ENCODE data around the gene NME4.
A peak's percentile ranks its signal among the peaks of the same experiment; 100 is the strongest.

Gene NME4

DNA sequence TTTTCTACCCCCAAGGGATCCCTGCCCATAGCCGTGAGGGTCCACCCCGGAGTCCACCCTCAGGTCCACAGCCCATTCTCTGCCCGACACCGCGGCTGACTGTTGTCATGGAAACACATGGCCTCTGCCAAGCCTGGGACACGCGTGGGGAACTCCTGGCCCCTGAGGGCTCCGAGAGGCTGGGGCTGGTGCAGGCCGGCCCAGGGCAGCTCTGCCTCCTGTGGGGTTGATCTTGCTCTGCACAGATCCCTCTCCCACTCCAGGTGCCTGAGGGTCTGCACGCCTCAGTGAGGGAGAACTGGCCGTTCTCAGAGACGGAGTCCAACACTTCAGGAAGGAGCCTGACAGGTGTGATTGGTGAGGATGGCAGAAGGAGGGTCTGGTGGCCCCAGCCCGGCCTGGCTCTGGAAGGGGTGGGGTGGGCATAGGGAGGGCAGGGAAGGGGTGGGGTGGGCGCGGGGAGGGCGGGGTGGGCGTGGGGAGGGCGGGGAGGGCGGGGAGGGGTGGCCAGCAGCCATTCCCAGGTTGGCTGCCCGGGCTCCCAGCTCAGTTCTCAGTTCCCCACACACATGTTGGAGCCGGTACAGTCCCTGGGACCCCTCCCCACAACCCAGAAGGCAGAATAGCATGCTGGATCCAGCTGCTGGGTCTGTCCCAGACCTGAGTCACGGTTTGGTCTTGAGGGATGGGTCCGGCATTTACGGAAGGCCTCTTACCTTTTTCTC is 33.1 kb upstream of the NME4 start:
- no peak for DNase-seq (ENCODE audit: low read depth)

DNA sequence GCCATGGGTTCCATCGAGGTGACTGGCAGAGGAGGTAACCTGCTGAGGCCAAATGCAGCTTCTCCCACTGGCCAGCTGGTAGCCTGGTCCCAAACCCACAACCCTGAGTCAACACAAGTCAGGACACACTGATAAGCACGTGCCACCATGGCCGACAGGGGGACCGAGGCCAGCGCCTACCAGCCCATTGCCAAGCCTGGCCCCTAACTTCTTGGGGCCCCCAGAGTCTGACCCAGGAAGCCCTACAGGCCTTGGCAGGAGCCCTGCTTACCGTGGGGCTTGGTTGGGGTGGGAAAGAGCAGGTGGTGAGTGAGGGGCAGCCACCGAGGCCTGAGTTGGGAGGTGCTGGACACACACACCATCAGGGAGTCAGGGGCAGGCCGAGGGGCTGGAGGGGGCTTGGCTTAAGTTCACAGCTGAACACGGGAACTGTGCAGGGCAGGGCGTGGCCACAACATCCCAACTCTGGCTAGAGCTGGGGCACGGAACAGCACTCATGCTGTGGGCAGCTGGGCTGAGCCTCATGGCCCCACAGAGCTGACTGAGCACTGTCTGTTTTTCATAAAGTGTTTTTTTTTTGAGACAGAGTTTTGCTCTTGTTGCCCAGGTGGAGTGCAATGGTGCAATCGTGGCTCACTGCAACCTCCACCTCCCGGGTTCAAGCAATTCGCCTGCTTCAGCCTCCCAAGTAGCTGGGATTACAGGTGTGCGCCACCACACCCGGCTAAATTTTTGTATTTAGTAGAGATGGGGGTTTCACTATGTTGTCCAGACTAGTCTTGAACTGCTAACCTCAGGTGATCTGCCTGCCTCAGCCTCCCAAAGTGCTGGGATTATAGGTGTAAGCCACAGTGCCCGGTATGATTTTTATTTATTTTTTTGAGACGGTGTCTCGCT is 32.2 kb upstream of the NME4 start:
- no peak for DNase-seq (ENCODE audit: low read depth)

- DNase-seq (ENCODE audit: low read depth): no peak
Measured at GRCh38 chr16:366476-366875, 30.5 kb upstream of the NME4 start.

- no peak for DNase-seq (ENCODE audit: low read depth)
Measured at GRCh38 chr16:367333-367903, 29.6 kb upstream of the NME4 start.

GRCh38 chr16:368388-369158 is 28.4 kb upstream of the NME4 start:
- DNase-seq (ENCODE audit: low read depth): no peak

DNA sequence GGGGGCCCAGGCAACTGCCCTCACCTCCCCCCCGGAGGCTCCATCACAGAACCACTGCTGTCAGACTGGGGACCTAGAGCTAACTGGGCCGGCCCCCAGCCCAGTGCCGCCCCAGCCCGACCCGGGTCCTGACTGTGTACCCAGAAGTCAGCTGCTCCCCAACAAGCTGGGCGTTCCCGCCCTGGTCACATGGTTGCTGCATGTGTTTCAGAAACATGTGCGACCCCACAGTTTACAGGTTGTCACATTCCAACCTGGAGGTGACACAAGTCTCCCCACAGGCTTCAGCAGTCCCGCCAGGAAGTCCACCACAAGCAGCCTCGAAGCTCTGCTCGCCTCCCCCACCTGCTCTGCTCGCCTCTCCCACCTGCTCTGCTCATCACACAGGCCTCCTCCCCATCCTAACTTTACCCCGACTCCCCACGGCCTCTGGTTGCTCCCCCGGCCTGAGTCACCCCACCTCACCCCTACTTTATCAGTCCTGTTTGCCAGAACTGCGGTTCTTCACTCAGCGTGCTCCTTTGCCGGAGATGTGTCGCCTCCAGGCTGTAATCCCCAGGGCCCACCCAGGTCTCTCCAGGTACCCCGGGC is 27.6 kb upstream of the NME4 start:
- no peak for DNase-seq (ENCODE audit: low read depth)

GRCh38 chr16:369866-370436 is 27.0 kb upstream of the NME4 start:
- DNase-seq (ENCODE audit: low read depth): no peak

DNA sequence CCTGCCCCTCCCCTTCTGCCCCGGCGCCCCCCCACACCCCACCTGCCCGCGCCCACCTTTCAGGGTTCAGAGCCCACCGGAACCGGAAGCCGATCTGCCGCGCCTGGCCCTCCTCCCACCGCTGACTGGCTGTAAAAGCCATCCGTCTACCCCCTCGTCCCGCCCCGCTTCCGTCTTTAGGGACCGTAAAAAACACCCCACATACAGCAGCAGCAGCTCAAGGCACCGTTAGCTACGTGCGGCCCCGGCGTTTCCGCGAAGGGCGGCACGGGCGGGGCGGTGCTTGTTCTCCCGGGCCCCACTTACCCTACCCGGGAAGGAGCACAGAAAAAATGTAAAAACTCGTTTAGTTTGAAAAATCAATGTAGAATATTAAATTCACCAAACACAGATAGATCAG is 26.6 kb upstream of the NME4 start, which contains the start of gene MRPL28:
MRPL28 (minus strand) TSS at position 96 of the 400 bp plus-strand sequence. CDS start 320 bp downstream, outside the sequence.
- peak; percentile 94 for DNase-seq (ENCODE audit: low read depth)

GRCh38 chr16:370979-371514 is 26.0 kb upstream of the NME4 start:
- no peak for DNase-seq (ENCODE audit: low read depth)

DNA sequence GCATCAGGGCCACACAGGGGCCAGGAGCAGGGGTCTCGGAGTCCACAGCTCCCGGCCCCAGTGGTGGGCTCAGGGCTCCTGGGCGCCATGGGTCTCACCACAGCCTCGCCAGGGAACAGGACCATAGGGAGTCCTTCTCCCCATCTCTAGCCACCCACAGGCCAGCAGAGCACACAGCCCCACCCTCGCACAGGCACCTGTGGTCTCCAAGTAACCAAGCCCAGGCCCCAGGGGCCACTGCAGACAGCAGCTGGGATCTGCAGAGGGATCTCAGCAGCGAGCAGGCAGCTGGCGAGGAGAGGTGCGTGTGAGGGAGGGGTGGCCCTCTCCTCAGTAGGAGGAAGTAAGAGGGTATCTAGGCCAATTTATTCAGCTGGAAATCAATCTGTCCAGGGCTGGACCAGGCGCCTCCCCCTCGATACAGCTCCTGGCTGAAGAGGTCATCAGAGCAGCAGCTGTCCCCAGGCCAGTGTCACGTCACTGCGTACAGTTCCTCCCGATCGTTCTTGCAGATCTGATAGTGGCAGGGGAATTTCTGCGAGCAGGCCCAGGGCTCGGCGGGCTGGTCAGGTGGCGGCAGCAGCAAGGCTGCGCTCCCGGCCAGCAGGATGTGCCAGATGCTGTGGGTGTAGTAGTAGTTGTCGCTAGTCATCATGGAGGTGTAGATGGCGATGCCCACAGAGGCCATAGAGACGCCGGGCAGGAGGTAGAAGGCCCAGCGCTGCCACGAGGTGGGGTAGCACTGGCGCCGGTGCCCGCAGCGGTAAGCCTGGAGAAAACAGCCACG is 25.3 kb upstream of the NME4 start:
- DNase-seq (ENCODE audit: low read depth): no peak

GRCh38 chr16:372302-372983 is 24.6 kb upstream of the NME4 start:
- DNase-seq (ENCODE audit: low read depth): no peak

- no peak for DNase-seq (ENCODE audit: low read depth)
Measured at GRCh38 chr16:373020-373598, 23.9 kb upstream of the NME4 start.

DNA sequence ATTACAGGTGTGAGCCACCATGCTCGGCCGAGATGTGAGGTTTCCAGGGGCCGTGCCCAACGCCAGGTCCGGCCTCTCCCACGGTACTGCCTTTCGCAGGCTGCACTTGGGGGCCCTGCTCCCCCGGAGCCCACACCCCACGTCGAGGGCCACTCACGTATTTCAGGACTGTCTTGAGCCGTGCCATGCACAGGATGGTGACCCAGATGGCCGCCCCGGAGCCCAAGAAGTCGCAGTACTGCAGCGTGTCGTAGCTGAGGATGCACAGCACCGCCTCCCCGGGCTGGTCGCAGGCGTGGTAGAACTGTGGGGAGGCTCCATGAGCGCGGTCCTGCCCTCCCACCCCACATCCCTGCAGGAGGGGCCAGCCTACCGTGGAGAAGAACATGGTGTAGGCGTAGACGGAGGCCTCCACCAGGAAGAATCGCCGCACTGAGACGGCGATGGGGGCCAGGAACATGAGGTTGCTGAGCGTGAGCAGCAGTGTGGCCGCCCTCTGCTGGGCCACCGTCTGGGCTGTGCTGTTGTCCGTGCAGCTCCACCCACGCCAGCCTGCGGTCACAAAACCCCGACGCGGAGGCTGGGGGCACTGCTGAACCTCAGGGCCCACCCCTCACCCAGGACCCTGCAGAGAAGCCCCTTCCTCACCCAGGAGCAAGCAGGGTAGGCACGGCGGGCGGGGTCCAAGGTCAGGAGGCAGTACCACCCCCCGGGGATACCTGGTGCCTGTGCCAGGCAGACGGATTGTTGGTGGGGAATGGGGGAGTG is 23.0 kb upstream of the NME4 start:
- no peak for DNase-seq (ENCODE audit: low read depth)

GRCh38 chr16:374616-374926 is 22.4 kb upstream of the NME4 start:
- DNase-seq (ENCODE audit: low read depth): no peak

DNA sequence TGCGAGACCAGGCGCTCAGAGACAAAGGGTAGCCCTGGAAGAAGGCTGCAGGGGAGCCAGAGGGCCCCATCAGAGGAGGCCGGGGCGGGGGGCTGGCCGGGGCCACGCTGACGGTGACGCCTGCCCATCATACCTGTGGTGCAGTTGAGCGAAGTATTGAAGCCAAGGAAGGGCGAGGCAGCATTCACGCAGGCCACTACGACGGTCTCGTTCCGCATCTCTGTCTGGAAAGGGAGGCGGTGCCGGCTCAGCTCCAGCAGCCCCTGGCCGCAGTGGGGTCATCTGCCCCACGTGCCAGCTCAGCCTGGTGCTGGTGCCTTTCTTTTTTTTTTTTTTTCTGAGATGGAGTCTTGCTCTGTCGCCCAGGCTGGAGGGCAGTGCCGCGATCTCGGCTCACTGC is 21.8 kb upstream of the NME4 start:
- no peak for DNase-seq (ENCODE audit: low read depth)

- DNase-seq (ENCODE audit: low read depth): no peak
Measured at GRCh38 chr16:375927-376816, 20.8 kb upstream of the NME4 start.

GRCh38 chr16:376817-377418 is 20.1 kb upstream of the NME4 start:
- no peak for DNase-seq (ENCODE audit: low read depth)

Measured in EH (cell line).